MM.1S (cell line): ENCODE data around the gene MAD1L1.

Experiments
- EZH2 ChIP-seq: fragments of 300-600 bp; sonication (generic); optimal IDR thresholded peaks from 2 replicates; pipeline ENCODE3; 2017; ENCODE audit warnings: low read depth, mild to moderate bottlenecking, antibody characterized with exemption, low read length, mixed read lengths
- TF ChIP-seq, protein P1 (sequence below): fragments of 300-600 bp; sonication (generic); IDR thresholded peaks from 2 replicates; pipeline ENCODE4 v1.5.1; 2016; ENCODE audit warnings: antibody characterized with exemption, low read length, mixed read lengths

DNA sequence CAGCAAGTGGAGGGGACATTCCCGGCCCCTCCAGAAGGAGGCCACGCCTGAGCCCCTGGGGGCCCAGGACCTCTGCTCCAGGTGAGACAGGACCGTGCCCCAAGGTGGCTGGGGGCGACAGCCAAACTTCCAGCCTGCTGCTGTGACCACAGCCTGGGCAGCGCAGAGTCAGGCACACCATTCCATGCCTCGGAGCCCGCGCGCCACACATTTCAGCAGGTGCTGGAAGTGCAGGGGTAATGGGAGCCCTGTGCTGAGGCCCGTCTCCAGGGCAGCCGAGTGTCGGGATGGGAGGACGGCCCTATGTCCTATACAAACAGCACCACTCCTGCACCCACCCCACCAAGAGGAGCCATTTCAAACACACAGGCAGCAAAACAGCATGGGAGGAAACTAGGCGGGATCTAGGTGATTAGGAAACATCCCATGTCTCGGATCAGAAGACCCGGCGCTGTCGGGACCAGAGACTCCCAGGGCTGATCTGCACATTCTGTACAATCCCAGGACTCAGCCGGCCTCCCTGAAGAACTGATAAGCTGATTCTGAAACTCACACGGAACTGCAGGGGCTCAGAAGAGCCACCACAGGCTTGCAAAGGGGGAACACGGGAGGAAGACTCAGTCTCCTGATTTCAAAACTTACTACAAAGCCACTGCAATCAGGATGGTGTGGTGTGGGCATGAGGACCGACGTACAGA lies 290.4 kb downstream of the MAD1L1 start:
- TF ChIP-seq, protein P1, sequence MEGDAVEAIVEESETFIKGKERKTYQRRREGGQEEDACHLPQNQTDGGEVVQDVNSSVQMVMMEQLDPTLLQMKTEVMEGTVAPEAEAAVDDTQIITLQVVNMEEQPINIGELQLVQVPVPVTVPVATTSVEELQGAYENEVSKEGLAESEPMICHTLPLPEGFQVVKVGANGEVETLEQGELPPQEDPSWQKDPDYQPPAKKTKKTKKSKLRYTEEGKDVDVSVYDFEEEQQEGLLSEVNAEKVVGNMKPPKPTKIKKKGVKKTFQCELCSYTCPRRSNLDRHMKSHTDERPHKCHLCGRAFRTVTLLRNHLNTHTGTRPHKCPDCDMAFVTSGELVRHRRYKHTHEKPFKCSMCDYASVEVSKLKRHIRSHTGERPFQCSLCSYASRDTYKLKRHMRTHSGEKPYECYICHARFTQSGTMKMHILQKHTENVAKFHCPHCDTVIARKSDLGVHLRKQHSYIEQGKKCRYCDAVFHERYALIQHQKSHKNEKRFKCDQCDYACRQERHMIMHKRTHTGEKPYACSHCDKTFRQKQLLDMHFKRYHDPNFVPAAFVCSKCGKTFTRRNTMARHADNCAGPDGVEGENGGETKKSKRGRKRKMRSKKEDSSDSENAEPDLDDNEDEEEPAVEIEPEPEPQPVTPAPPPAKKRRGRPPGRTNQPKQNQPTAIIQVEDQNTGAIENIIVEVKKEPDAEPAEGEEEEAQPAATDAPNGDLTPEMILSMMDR: no peak
- no peak for TF ChIP-seq EZH2
